ENCODE results near the gene BCL2A1.
"Not testable (repeated sequence)": the region's sequence is repeated elsewhere in the genome, so short reads cannot be mapped to it uniquely, and the experiment has no call there.

Gene BCL2A1

GRCh38 chr15:79956354-79956939, 14.5 kb downstream of the BCL2A1 start:
- no peak for DNase-seq

GRCh38 chr15:79954661-79955060, 16.3 kb downstream of the BCL2A1 start:
- DNase-seq = no peak

GRCh38 chr15:79953951-79954444, 17.0 kb downstream of the BCL2A1 start:
- DNase-seq = peak; percentile 1

- no peak for DNase-seq
Measured at GRCh38 chr15:79952329-79952728, 18.7 kb downstream of the BCL2A1 start.

- DNase-seq = no peak
Measured at GRCh38 chr15:79950247-79950646, 20.7 kb downstream of the BCL2A1 start.

GRCh38 chr15:79948761-79949160, 22.2 kb downstream of the BCL2A1 start:
- DNase-seq = no peak

GRCh38 chr15:79948095-79948695, 22.8 kb downstream of the BCL2A1 start:
- no peak for DNase-seq

GRCh38 chr15:79947009-79947408, 24.0 kb downstream of the BCL2A1 start:
- no peak for DNase-seq

GRCh38 chr15:79944622-79945021, 26.4 kb downstream of the BCL2A1 start:
- no peak for DNase-seq

GRCh38 chr15:79943820-79944219, 27.2 kb downstream of the BCL2A1 start:
- no peak for DNase-seq

- no peak for DNase-seq
Measured at GRCh38 chr15:79942741-79943481, 28.1 kb downstream of the BCL2A1 start.

GRCh38 chr15:79939399-79939798, 31.6 kb downstream of the BCL2A1 start:
- no peak for DNase-seq

- no peak for DNase-seq
Measured at GRCh38 chr15:79938143-79938542, 32.9 kb downstream of the BCL2A1 start.

- not testable (repeated sequence) for DNase-seq
Measured at GRCh38 chr15:79935556-79936201, 35.3 kb downstream of the BCL2A1 start.

GRCh38 chr15:79933231-79933630, 37.8 kb downstream of the BCL2A1 start:
- DNase-seq = no peak

- DNase-seq = no peak
Measured at GRCh38 chr15:79932447-79932846, 38.5 kb downstream of the BCL2A1 start.

GRCh38 chr15:79930516-79930915, 40.5 kb downstream of the BCL2A1 start:
- no peak for DNase-seq

GRCh38 chr15:79929412-79929811, 41.6 kb downstream of the BCL2A1 start:
- DNase-seq = no peak

GRCh38 chr15:79926116-79926515, 44.9 kb downstream of the BCL2A1 start:
- DNase-seq = not testable (repeated sequence)

- DNase-seq = no peak
Measured at GRCh38 chr15:79924379-79924778, 46.6 kb downstream of the BCL2A1 start.

- peak; percentile 96 for DNase-seq
Measured at GRCh38 chr15:79923515-79924169, 47.4 kb downstream of the BCL2A1 start.

- peak; percentile 70 for DNase-seq
Measured at GRCh38 chr15:79923079-79923514, 47.9 kb downstream of the BCL2A1 start.

- peak; percentile 43 for DNase-seq
Measured at GRCh38 chr15:79922512-79923078, 48.4 kb downstream of the BCL2A1 start.

Data from NCI-H69 (cell line).